ENCODE data around the gene FBXL7. TPM values are rescaled to one million over a fixed set of nuclear protein-coding genes. Genes with fewer than 3 reads are reported as not detected.

The FBXL7 gene
- total RNA-seq, 2 experiments from 2014 or later = not detected

DNA sequence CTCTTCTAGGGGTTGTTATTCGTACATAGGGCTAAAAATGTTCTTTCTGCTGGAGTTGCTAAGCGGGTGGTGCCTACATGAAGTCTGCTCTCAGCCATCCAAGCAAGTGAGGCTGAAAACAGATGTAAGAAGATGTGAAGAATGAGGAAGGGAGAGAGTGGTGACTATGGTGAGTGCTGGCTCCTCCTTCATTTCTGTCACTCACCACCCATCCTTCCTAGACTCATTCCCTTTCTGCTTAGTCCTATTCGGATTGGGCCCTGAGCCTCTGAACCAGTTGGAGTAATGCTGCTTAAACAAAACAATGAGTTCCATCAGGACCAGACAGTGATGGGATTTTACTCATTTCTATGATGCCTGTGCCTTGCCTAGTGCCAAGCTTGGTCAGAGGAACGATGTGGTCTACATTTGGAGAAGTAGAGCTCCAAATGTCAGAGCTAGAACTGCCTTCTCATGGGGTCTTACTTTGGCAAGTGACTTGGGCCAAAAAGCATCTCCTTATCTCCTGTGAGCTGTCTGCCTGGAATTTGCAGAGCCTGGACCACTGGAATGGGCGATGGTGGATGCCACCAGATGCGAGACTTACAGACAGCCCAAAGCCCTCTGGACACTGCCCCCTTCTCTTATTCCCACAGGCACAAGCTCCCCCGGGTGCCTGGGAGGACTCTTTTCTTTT is 192.9 kb downstream of the FBXL7 start:
- Mint-ChIP-seq H3K27me3 (no peaks in the 10 kb centered on the region), H3K36me3 (no peaks in the 10 kb centered on the region), H3K27ac (no peak overlapping the region), H3K9me3 (no peaks in the 10 kb centered on the region), H3K4me1 (no peaks in the 10 kb centered on the region), H3K4me3 (no peak overlapping the region)
- DNase-seq = no peak

DNA sequence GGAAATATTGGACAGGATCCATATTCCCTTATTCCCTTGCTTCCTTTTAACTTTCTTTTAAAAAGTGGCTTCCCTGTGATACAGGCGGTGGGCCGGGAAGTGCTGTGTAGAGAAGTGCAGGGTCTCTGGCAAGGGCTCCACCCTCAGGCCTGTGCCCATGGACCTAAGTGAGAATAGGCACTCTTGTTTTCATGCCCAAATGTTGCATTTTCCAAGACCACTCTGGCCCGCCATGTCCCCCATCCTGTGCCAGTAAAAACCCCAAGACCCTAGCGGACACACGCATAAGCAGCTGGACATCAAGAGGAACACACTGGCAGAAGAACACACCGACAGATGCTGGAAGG is 193.4 kb downstream of the FBXL7 start:
- no peaks in the 10 kb centered on the region for H3K36me3 Mint-ChIP-seq
- no peak for DNase-seq
- no peaks in the 10 kb centered on the region for H3K27me3 Mint-ChIP-seq
- no peak overlapping the region for H3K4me3 Mint-ChIP-seq
- no peaks in the 10 kb centered on the region for H3K9me3 Mint-ChIP-seq
- no peaks in the 10 kb centered on the region for H3K4me1 Mint-ChIP-seq
- no peak overlapping the region for H3K27ac Mint-ChIP-seq

DNA sequence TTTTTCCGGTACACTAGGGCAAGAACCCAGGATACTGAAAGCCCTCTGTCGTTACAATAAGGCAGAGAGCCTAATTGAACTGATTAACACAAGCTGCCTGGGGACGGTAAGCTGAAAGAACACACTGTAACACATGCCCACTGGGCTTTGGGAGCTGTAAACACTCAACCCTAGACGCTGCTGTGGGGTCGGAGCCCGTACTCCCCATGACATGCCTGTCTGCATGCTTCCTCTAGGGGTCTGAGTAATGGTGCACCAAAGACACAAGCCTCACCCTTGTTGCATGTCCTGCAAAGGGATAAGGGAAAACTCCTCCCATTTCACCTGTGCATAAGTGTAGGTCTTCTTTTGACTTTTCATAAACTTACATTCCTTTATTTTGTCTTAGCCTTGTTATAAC is 194.0 kb downstream of the FBXL7 start:
- H3K4me1 Mint-ChIP-seq = no peaks in the 10 kb centered on the region
- DNase-seq = no peak
- H3K9me3 Mint-ChIP-seq = no peaks in the 10 kb centered on the region
- no peaks in the 10 kb centered on the region for H3K36me3 Mint-ChIP-seq
- H3K4me3 Mint-ChIP-seq = no peak overlapping the region
- no peak overlapping the region for H3K27ac Mint-ChIP-seq
- no peaks in the 10 kb centered on the region for H3K27me3 Mint-ChIP-seq

DNA sequence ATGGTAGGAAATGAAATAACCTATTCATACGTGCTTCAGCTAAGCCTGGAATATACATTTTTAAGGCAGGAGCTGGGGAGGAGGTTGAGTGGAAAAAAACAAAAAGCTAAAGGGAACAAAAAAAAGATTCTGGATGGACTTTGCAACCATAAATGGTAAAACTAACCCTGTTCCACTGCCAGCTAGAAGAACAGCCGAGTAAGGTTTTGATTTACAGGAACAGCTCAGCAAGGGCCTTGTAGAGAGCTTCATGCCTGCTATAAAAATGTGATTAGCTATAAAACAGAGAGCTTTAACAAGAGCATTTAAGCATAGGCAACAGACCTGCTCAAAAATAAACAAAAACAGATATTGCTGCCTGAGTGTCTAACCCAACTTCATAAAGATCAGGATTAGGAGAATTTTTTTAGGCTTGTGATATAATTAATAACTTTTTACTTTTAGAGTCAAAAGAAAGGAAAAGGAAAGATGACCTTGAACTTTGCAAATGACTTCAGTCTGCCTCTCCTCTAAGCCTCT is 194.8 kb downstream of the FBXL7 start:
- Mint-ChIP-seq H3K36me3 (no peaks in the 10 kb centered on the region), H3K27me3 (no peaks in the 10 kb centered on the region), H3K9me3 (no peaks in the 10 kb centered on the region), H3K4me1 (no peaks in the 10 kb centered on the region), H3K27ac (no peak overlapping the region), H3K4me3 (no peak overlapping the region)
- DNase-seq = no peak

- no peaks in the 10 kb centered on the region for H3K27me3 Mint-ChIP-seq
- H3K36me3 Mint-ChIP-seq = no peaks in the 10 kb centered on the region
- no peak overlapping the region for H3K27ac Mint-ChIP-seq
- H3K9me3 Mint-ChIP-seq = no peaks in the 10 kb centered on the region
- H3K4me1 Mint-ChIP-seq = no peaks in the 10 kb centered on the region
- no peak overlapping the region for H3K4me3 Mint-ChIP-seq
- DNase-seq = no peak
Measured at GRCh38 chr5:15695215-15695731, 195.3 kb downstream of the FBXL7 start.

DNA sequence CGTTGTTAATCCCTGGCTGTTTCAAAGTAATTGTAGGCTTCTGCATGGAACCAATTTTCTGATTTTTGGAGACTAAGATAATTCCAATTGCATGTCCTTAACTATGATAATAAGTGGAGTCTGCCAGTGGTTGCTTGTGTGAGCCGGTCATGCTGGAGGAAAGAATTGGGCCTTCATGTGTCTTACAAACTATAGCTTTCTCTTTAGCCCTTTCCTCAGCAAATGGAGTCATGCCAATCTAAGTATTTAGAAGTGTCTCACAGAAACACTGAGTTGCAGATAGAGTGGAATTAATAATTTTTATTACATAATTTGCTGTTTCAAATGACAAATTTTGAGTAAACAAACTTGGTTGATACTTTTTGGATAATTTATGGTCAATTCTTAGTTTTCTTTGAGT is 200.4 kb downstream of the FBXL7 start:
- Mint-ChIP-seq H3K9me3 (no peaks in the 10 kb centered on the region), H3K4me3 (no peak overlapping the region), H3K27ac (no peak overlapping the region), H3K36me3 (no peaks in the 10 kb centered on the region), H3K4me1 (no peaks in the 10 kb centered on the region), H3K27me3 (no peaks in the 10 kb centered on the region)
- DNase-seq = no peak

GRCh38 chr5:15702102-15702501 is 202.1 kb downstream of the FBXL7 start:
- H3K4me1 Mint-ChIP-seq = no peaks in the 10 kb centered on the region
- H3K9me3 Mint-ChIP-seq = no peaks in the 10 kb centered on the region
- H3K36me3 Mint-ChIP-seq = no peaks in the 10 kb centered on the region
- DNase-seq = no peak
- no peak overlapping the region for H3K27ac Mint-ChIP-seq
- no peaks in the 10 kb centered on the region for H3K27me3 Mint-ChIP-seq
- H3K4me3 Mint-ChIP-seq = no peak overlapping the region

- Mint-ChIP-seq H3K4me3 (no peak overlapping the region), H3K36me3 (no peaks in the 10 kb centered on the region), H3K4me1 (no peaks in the 10 kb centered on the region), H3K27me3 (no peaks in the 10 kb centered on the region), H3K9me3 (no peaks in the 10 kb centered on the region), H3K27ac (no peak overlapping the region)
- DNase-seq = no peak
Measured at GRCh38 chr5:15703901-15704300, 203.9 kb downstream of the FBXL7 start.

- no peak overlapping the region for H3K27ac Mint-ChIP-seq
Measured at GRCh38 chr5:15704397-15704947, 204.5 kb downstream of the FBXL7 start.

GRCh38 chr5:15707631-15708030 is 207.7 kb downstream of the FBXL7 start:
- Mint-ChIP-seq H3K4me1 (no peaks in the 10 kb centered on the region), H3K9me3 (no peaks in the 10 kb centered on the region), H3K27ac (no peak overlapping the region), H3K36me3 (no peaks in the 10 kb centered on the region), H3K4me3 (no peak overlapping the region), H3K27me3 (no peaks in the 10 kb centered on the region)
- no peak for DNase-seq

More at GRCh38 chr5:15704397-15704947, 204.5 kb downstream of the FBXL7 start:
- Mint-ChIP-seq H3K9me3 (no peaks in the 10 kb centered on the region), H3K36me3 (no peaks in the 10 kb centered on the region), H3K4me3 (no peak overlapping the region), H3K27me3 (no peaks in the 10 kb centered on the region), H3K4me1 (no peaks in the 10 kb centered on the region)
- no peak for DNase-seq

- Mint-ChIP-seq H3K36me3 (no peaks in the 10 kb centered on the region), H3K27me3 (no peaks in the 10 kb centered on the region), H3K27ac (no peak overlapping the region), H3K4me1 (no peaks in the 10 kb centered on the region), H3K9me3 (no peaks in the 10 kb centered on the region), H3K4me3 (no peak overlapping the region)
- DNase-seq = no peak
Measured at GRCh38 chr5:15711892-15712291, 211.9 kb downstream of the FBXL7 start.

GRCh38 chr5:15715535-15715934 is 215.6 kb downstream of the FBXL7 start:
- H3K36me3 Mint-ChIP-seq = no peaks in the 10 kb centered on the region
- H3K4me3 Mint-ChIP-seq = no peak overlapping the region
- H3K9me3 Mint-ChIP-seq = no peaks in the 10 kb centered on the region
- no peak for DNase-seq
- H3K27me3 Mint-ChIP-seq = no peaks in the 10 kb centered on the region
- no peaks in the 10 kb centered on the region for H3K4me1 Mint-ChIP-seq
- no peak overlapping the region for H3K27ac Mint-ChIP-seq

DNA sequence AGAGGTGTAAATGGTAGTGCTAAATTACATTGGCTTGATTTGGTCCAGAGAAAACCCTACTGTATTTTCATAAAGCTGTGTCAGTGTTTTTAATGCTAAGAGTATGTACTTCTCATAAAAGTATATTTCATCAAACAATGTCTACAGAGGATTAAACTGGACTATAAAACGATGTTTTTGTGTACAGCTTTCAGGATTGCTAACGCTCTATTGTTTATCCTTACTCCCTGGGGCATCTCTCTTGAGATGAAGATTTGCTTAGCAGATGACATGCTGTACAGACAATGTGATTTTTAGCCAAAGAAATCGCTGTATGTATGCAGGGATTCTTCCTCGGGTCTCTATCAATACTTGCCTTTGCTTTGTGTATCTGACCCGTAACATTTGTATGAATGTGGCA is 216.0 kb downstream of the FBXL7 start:
- H3K4me1 Mint-ChIP-seq = no peaks in the 10 kb centered on the region
- DNase-seq = no peak
- no peak overlapping the region for H3K4me3 Mint-ChIP-seq
- H3K36me3 Mint-ChIP-seq = no peaks in the 10 kb centered on the region
- H3K27ac Mint-ChIP-seq = no peak overlapping the region
- no peaks in the 10 kb centered on the region for H3K9me3 Mint-ChIP-seq
- H3K27me3 Mint-ChIP-seq = no peaks in the 10 kb centered on the region

DNA sequence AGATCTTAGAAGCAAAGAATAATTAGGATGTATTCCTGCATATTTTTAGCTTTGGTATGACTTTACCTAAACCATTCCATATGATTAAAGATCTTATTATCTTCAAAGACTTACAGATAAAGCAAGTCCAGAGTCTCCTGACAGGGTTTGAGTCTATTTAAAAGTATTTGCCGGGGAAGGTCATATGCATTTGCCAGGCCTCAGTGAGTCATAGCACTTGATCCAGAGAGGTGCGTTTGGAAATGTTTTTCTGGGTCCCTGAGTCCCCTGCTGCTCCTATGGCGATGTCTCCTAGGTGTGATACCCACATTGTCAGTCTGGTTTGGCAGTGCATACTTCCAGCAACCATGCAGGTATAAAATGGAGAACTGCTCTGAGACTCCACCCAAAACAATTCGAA is 217.0 kb downstream of the FBXL7 start:
- no peaks in the 10 kb centered on the region for H3K27me3 Mint-ChIP-seq
- H3K4me3 Mint-ChIP-seq = no peak overlapping the region
- H3K9me3 Mint-ChIP-seq = no peaks in the 10 kb centered on the region
- no peaks in the 10 kb centered on the region for H3K4me1 Mint-ChIP-seq
- no peak overlapping the region for H3K27ac Mint-ChIP-seq
- DNase-seq = no peak
- no peaks in the 10 kb centered on the region for H3K36me3 Mint-ChIP-seq

GRCh38 chr5:15718421-15719179 is 218.6 kb downstream of the FBXL7 start:
- DNase-seq = no peak
- no peaks in the 10 kb centered on the region for H3K27me3 Mint-ChIP-seq
- H3K9me3 Mint-ChIP-seq = no peaks in the 10 kb centered on the region
- no peaks in the 10 kb centered on the region for H3K36me3 Mint-ChIP-seq
- no peak overlapping the region for H3K27ac Mint-ChIP-seq
- H3K4me3 Mint-ChIP-seq = no peak overlapping the region
- H3K4me1 Mint-ChIP-seq = no peaks in the 10 kb centered on the region
